ENCODE results near the gene GABRG3. TPM values are rescaled to one million over a fixed set of nuclear protein-coding genes. Genes with fewer than 3 reads are reported as not detected.
"Not testable (repeated sequence)": the region's sequence is repeated elsewhere in the genome, so short reads cannot be mapped to it uniquely, and the experiment has no call there.

GABRG3 gene
- polyA plus RNA-seq, 4 donors = 1.7 to 2.4 (median 2.2) TPM

DNA sequence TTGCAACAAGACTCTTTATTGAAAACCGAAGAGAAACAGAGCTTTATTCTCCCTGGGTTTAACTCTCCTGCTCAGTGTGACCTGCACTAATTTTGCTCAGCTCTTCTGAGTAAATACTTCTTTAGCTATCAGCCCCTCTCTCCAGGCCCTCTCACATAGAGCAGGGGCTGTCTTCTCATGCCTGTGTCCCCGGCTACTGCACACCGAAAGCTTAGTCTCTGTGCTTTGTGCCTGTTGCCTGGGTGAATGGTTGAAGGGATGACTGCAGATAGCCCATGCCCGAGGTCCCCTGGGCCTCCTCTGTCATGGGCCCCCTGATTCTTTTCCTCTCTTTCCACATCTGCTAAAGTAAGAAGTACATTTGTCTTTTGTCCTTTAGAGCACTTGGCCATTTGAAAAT lies 195.9 kb downstream of the GABRG3 start:
- DNase-seq (ENCODE audit: low read depth in 4 of 4, low spot score in 3 of 4) = no peak

DNA sequence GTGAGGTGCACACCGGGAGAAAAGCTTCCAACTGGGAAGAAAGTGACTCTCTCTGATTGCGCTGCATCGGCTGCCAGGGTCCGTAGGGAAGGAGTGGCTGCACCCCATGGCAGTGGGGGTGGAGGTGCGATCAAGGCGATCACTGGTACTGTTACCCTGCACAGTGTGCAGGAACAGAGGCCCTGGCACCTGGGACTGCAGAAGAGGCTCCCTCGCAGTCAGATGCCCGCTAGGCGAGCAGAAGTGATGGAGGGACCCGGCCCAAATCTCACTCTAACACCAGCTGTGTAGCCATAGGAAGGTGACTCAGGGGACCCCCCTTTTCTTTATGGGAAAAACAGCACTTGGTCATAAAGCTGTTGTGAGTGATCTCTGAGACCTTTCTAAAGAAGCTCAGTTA lies 196.8 kb downstream of the GABRG3 start:
- DNase-seq (ENCODE audit: low read depth in 4 of 4, low spot score in 3 of 4) = no peak

DNA sequence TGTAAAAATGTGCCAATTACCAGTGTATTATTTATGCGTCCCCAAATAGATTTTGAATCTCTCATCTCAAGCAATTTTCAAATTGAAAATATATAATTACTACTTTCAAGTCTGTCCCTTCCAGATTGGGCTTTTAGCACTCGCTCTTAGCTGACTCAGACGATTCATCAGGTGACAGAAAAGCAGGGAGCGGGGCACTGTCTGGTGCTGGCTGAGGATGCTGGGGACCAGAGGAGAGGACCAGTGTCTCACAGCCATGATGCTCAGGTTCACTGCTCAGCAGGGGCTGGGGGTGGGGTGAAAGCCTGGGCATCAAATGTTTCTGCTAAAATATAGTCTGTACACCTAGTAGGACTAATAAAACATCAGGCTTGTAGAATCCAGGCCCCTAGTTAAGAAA lies 199.9 kb downstream of the GABRG3 start:
- DNase-seq (ENCODE audit: low read depth in 4 of 4, low spot score in 3 of 4) = no peak

GRCh38 chr15:27172821-27173220 lies 201.8 kb downstream of the GABRG3 start:
- no peak for DNase-seq (ENCODE audit: low read depth in 4 of 4, low spot score in 3 of 4)

DNA sequence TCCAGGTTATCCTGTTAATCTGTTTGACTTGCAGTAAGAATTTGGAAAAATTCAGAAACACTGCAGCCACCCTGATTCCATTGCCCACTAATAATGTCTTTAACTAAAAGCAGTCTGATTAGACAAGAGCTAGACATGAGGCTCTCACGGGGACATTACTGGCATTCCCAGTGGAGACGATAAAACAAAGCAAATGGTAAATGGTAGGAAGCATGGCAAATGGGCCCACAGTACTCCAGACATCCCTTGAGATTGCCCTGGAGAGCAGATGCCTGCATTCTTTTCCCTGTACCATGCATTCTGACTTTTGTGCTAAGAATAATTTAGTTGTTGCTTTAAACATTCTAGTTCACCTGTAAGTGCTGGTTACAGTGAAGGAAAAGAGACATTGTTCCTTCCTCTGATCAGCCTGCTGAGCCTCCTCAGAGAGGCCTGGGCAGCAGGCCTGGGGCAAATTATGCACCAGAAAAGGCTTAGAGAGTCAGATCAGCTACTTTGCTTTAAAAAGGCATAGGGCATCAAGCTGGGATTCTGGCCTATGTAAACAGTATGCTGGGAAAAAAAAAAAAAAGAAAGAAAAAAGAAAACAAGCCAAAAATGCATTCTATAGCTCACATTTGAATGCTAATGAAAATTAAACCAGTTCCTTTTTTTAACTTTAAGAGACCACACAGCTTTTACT lies 204.6 kb downstream of the GABRG3 start:
- DNase-seq (ENCODE audit: low read depth in 4 of 4, low spot score in 3 of 4) = no peak

DNA sequence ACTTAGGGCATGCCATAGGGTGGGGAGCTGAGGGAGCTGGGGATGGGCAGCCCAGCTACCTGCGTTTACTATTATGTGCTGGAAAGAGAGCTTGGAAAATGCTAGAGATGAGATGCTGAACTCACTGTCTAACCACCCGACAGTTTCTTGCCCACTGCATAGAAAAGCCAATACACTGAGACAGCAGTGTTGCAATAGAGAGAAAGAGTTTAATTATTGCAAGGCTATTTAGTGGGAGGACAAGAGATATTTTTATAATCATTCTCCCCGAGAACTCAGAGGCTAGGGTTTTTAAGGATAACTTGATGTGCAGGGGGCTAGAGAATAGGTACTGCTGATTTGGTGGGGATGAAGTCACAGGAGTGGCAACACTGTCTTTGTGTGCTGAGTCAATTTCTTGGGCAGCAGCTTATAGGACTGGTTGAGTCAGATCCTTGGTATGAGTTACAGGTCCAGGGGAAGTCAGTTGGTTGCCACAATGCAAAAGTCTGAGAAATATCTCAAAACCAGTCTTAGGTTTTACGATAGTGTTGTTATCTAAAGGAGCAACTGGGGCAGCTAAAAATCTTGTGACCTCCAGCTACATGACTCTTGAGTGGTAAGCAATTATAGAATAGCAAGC lies 205.9 kb downstream of the GABRG3 start:
- DNase-seq (ENCODE audit: low read depth in 4 of 4, low spot score in 3 of 4) = no peak

DNA sequence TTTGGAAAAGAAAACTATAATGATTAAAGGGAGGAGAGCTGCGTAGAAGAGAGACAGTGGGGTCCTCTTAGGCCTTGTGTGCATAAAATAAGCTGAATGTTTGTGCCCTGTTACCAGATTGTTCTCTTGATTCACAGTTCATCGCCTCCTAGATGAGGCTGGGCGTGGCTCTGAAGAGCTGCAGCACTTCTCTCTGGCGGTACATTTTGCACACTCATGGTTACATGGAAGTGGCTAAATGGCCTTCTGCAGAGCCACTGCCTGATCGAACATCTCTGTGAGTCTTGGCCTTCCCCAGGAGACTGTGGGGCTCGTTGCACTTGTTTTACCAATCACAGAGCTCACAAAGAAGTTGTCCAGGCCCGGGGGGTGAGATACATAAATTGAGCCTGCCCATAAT lies 208.8 kb downstream of the GABRG3 start:
- DNase-seq (ENCODE audit: low read depth in 4 of 4, low spot score in 3 of 4) = no peak

- no peak for DNase-seq (ENCODE audit: low read depth in 4 of 4, low spot score in 3 of 4)
Measured at GRCh38 chr15:27182561-27183110, 211.7 kb downstream of the GABRG3 start.

DNA sequence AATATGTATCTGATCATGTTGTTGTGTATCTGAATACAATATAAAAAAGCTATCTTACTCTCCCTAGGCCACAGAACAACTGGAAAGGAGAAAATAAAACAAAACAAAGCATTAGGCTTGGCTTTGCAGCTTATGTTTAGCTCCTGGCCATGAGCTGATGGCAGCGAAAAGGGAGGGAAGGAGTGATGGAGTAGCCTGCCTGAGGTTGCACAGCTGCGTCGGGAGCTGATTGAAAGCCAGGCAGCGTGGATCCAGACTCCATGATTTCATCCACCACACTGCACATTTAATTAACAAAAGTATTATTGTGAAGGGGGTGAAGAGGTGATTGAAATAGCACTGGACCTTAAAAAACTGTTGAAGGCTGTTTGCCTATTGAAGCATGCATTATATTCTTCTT lies 212.2 kb downstream of the GABRG3 start:
- peak in 1 of 4 donors; percentile 5 for DNase-seq (ENCODE audit: low read depth in 4 of 4, low spot score in 3 of 4)

GRCh38 chr15:27191515-27191914 lies 220.5 kb downstream of the GABRG3 start:
- DNase-seq (ENCODE audit: low read depth in 4 of 4, low spot score in 3 of 4) = not testable (repeated sequence)

DNA sequence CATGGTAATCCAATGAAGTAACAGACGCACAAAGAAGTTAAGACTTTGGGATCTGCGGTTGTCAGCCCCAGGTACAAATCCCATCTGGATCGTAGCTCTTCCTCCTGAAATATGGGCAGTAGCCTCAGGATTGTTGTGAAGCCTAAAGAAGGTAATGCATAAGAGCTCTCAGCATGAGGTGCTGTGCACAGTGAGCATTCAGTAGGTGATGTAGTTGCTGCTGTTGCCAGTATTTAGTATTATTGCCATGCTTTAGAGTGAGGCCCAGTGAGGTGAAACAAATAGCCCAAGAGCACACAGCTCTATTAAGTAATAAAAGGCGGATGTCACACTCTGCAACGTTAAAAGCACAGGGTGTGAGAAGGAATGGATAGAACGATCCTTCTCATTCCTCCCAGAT lies 225.7 kb downstream of the GABRG3 start:
- no peak for DNase-seq (ENCODE audit: low read depth in 4 of 4, low spot score in 3 of 4)

DNA sequence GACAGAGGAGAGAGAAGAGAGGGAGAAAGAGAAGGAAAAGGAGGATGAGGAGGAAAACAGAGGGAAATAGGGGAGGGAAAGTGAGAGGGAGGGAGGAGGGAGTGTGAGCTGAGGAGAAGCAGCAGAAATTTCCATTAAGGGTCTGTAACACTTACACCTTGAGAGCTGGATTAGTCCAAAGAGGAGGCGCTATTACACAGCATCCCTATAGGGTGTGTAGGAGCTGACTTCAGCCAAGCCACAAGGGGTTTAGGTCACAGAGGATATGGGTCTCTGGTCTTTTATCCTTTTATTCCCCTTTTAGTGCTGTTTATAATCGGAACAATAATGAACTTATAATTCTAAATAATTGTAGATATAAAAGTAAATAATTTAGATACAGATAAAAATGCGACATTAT lies 230.4 kb downstream of the GABRG3 start:
- DNase-seq (ENCODE audit: low read depth in 4 of 4, low spot score in 3 of 4) = no peak

GRCh38 chr15:27210176-27210575 lies 239.2 kb downstream of the GABRG3 start:
- DNase-seq (ENCODE audit: low read depth in 4 of 4, low spot score in 3 of 4) = no peak

DNA sequence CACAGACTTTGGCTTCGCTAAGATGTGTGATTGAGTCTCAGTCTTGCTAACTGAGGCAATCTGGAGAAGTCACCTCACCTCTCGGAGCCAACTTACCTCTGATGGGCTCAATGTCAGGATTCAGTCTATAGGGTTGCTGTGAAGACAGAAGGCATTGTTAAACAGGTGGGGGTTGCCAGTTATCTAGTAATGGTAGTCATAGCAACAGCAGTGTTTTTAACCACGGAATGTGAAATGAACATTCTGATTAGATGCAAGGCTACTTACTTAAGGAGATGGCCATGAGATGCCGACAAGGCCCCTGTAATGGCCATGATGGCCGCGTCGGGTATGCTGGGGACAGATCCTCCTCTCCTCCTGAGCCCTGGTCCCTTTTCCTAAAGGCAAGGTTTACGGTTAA lies 243.1 kb downstream of the GABRG3 start:
- no peak for DNase-seq (ENCODE audit: low read depth in 4 of 4, low spot score in 3 of 4)

DNA sequence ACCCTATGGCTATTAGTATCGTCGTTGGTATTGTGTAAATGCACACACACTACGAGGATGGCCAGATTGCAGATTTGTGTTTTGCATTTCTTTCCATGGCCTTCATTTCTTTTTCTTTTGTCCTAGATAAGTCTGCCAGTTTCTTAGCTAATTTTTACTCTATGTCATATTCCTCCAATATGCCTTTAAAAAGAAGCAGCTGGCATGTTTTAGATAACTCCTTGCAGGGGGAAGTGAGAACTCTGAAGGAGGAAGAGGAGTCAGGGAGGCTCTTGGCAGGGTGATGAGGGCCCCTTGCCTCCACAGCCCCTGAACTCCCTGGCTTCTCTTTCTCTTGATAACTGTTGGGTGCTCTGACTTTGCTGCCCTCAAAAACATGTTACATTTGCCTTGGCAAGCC lies 244.0 kb downstream of the GABRG3 start:
- no peak for DNase-seq (ENCODE audit: low read depth in 4 of 4, low spot score in 3 of 4)

DNA sequence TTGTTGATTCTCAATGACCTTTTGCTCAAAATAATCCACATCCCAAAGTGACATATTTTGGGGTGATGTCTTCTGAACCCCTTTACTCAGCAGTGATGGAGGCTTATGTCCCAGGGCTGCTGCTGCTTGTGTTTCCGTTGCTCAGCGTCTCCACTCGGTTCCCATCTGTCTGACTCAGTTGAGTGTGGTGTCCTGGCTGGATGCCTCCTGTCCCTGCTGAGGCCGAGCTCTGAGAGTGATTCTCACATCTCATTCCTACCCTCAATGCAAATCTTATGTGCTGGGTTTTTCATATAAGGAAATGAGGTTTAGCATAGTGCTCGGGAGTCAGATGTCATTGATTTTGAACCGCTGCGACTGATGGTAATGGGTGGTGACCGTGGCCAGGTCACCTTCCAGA lies 247.4 kb downstream of the GABRG3 start:
- no peak for DNase-seq (ENCODE audit: low read depth in 4 of 4, low spot score in 3 of 4)

GRCh38 chr15:27219636-27220035 lies 248.7 kb downstream of the GABRG3 start:
- no peak for DNase-seq (ENCODE audit: low read depth in 4 of 4, low spot score in 3 of 4)

GRCh38 chr15:27220199-27220598 lies 249.2 kb downstream of the GABRG3 start:
- no peak for DNase-seq (ENCODE audit: low read depth in 4 of 4, low spot score in 3 of 4)

DNA sequence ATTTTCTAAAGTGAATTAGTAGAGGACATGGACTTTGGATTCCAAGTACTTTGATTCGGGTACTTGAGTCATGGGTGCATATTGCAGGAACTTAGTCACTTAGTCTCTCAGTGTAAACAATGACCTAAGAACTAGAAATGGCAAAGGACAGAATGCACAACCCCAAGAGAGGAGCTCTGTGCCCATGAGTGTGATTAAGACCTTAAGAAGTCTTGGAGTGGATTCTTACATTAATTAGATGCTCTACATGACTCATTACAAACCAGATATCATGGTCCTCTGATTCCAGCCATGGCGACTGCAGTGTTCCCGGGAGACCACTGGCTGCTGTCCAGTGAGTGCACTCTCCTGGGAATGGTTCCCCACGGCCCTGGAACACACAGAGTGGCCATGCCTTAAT lies 251.5 kb downstream of the GABRG3 start:
- no peak for DNase-seq (ENCODE audit: low read depth in 4 of 4, low spot score in 3 of 4)

DNA sequence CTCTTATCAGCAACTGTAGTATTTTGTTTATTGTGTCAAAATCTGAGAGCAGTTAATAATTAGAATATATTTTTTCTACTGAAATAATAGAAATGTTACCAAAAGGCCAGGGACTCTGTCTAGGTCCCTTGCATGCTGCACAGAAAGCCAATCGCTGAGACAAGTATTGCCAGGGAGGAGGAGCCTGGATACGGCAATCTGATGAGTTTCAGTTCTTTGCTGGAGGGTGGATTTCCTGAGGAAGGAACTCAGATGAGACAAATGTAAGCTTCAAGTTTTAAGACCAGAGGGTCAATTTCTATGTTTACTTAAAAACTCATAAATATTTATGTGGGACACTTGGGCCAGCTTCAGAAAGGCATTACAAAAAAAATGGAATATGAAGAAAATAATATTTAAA lies 252.2 kb downstream of the GABRG3 start:
- DNase-seq (ENCODE audit: low read depth in 4 of 4, low spot score in 3 of 4) = no peak

GRCh38 chr15:27231811-27232210 lies 260.8 kb downstream of the GABRG3 start:
- no peak for DNase-seq (ENCODE audit: low read depth in 4 of 4, low spot score in 3 of 4)

DNA sequence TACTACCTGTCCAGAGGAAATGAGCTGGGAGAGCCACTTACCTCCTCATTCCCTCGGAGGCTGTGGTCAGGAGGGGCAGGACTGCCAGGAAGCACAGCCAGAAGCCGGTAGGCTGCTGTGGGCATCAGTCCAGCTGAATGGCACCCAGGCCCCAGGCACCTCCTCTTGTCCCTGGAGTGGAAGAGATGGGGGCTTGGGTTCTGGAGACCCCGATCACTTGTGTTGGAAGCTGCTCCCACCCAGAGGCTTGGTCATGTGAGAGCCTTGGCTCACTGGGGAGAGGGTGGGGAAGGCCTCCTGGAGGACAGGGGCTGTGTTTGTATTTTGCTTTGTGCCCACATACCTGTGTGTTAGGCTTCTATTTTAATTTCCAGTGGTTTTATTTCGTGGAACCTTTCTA lies 261.9 kb downstream of the GABRG3 start:
- DNase-seq (ENCODE audit: low read depth in 4 of 4, low spot score in 3 of 4) = no peak
